ENCODE results near the gene CAMSAP1.

Gene CAMSAP1

DNA sequence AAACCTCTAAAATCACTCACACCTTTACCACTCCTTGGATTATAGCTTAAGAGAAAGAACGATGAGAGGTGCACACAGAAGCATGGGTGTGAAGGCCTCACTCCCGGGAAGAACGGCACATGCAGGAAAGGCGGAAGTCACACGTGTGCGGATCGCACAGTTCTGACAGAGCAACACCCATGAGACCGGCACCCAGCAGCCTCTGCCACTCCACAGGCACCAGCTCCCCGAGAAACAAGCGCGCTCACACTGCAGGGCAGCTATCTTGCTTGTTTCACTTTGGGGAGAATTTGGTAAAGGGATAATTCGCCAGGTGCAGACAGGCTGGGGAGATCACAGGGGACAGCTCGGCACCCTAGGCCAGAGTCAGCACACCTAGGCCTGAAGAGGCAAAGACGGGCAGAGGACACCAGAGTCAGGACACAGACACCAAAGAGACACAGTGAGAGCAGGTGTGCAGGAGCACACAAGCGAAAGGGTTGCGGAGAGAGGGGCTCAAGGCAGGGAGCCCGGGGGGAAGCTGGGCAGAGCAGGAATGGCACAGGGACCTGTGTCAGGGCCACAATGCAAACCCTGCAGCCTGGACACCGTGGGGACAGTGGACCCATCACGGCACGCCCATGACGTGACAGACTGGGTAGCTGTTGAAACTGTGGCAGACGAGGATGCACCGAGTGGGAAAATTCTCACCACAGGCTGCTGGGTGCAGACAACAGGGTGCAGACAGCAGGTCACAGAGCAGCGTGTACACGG, 81.7 kb downstream of the CAMSAP1 start:
- TF ChIP-seq, protein P1, sequence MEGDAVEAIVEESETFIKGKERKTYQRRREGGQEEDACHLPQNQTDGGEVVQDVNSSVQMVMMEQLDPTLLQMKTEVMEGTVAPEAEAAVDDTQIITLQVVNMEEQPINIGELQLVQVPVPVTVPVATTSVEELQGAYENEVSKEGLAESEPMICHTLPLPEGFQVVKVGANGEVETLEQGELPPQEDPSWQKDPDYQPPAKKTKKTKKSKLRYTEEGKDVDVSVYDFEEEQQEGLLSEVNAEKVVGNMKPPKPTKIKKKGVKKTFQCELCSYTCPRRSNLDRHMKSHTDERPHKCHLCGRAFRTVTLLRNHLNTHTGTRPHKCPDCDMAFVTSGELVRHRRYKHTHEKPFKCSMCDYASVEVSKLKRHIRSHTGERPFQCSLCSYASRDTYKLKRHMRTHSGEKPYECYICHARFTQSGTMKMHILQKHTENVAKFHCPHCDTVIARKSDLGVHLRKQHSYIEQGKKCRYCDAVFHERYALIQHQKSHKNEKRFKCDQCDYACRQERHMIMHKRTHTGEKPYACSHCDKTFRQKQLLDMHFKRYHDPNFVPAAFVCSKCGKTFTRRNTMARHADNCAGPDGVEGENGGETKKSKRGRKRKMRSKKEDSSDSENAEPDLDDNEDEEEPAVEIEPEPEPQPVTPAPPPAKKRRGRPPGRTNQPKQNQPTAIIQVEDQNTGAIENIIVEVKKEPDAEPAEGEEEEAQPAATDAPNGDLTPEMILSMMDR (conservative IDR thresholded peaks at IDR 0.05; ENCODE audit: low read depth) = no peak
- ChIA-PET CTCF (interaction anchor here (0.6 kb wide), 1 partner anchor 191 kb away, joined by 5 read pairs; no protein-coding TSS in a partner anchor), POLR2A (ENCODE audit: low non-redundant PET) (no interaction called here)
- DNase-seq (ENCODE audit: low spot score) = no peak
- no peak overlapping the region for H3K27ac ChIP-seq

DNA sequence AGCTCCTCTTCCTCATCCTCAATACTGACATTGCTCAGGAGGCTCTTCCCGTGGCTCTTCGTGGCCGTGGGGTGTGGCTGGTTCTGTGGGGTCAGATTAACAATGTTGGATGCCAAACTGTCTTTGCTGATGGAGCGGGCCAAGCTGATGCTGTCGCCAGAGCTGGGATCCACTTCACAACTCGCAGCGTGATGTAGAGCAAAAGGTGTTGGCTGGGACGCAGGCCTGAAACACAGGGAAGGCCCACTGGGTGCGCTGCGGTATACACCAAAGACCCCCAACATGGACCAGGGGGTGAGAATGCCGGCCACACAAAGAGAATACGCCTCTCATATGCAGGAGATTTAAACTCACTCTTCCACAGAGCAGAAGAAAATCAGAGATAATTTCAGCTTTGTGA, 84.3 kb downstream of the CAMSAP1 start:
- DNase-seq (ENCODE audit: low spot score) = no peak
- TF ChIP-seq, protein P1 (conservative IDR thresholded peaks at IDR 0.05; ENCODE audit: low read depth) = no peak
- H3K27ac ChIP-seq = no peak overlapping the region
- ChIA-PET CTCF (no interaction called here), POLR2A (ENCODE audit: low non-redundant PET) (no interaction called here)

DNA sequence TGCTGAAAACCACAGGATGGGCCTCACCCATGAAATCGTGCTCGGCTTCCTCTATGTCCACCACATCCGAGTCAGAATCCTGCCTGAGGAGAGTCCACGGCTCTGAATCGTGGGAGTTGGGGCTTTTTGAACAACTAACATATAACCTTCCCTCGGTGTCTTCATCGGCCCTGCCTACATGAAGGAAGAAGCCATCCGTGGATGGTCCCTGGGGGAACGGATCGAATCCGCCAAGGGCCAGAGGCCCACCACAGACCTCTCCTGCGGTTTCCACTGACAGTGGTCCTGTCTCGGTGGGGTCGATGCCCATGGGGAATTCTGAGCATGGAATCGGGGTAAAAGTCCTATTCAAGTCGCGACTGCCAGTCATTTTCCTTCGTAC, 85.0 kb downstream of the CAMSAP1 start:
- CTCF ChIA-PET = interaction anchor here (1.1 kb wide), 1 partner anchor 25 kb away, joined by 4 read pairs; no protein-coding TSS in a partner anchor
- TF ChIP-seq, protein P1 (conservative IDR thresholded peaks at IDR 0.05; ENCODE audit: low read depth) = no peak
- POLR2A ChIA-PET (ENCODE audit: low non-redundant PET) = no interaction called here
- no peak overlapping the region for H3K27ac ChIP-seq
- no peak for DNase-seq (ENCODE audit: low spot score)

DNA sequence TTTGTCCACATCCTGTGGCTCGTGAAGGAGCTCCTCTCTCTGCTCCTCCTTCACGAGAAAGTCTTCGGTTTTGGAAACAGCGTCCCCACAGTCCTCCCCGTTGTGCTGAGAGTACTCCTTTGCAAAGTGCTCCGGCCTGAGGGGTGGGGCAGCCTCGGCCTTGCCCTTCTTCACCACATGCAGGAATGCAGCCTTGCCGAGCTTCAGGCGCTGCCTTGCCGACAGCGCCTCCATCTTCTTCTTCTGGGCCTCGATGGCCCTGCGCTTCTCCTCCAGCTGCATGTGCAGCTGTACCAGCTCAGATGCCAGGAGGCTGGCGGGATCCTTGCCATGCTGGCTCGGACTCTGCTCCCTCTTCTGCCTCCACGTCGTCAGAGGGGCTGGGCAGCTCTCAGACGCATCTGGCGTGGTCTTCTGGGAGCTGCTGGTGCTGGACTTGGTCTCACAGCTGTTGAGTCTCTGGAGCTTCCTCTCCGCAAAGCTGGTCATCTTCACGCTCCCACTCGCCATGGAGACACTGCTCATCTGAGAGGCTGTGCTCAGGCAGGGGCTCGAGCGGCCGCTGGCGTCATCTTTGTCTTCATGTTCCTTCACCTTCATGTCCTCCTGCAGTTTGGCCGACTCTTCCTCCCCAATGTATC, 85.5 kb downstream of the CAMSAP1 start:
- POLR2A ChIA-PET (ENCODE audit: low non-redundant PET) = no interaction called here
- CTCF ChIA-PET = interaction anchor here (1.1 kb wide), 1 partner anchor 24 kb away, joined by 4 read pairs; no protein-coding TSS in a partner anchor
- no peak overlapping the region for H3K27ac ChIP-seq
- TF ChIP-seq, protein P1 (conservative IDR thresholded peaks at IDR 0.05; ENCODE audit: low read depth) = no peak
- DNase-seq (ENCODE audit: low spot score) = no peak

DNA sequence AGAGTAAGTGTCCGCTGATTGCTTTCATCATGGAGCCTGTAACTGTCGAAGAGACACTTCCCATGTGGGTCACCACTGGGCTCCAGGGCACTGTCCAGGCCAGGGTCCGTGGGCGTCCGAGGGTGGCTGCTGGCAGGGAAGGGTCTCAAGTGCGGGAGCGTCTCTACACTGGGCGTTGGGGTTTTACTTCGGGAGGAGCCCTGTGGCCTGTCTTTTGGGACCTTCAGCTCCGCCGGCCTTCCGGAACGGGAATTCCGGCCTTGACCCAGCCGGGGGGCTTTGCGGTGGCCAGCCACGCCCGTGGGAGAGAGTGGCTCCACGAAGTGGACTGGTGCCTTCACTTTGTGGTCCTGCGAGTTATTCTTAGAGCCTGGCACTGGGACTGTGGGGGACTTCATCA, 86.2 kb downstream of the CAMSAP1 start:
- TF ChIP-seq, protein P1 (conservative IDR thresholded peaks at IDR 0.05; ENCODE audit: low read depth) = no peak
- ChIA-PET CTCF (interaction anchor here (1.1 kb wide), 1 partner anchor 24 kb away, joined by 4 read pairs; no protein-coding TSS in a partner anchor), POLR2A (ENCODE audit: low non-redundant PET) (no interaction called here)
- no peak for DNase-seq (ENCODE audit: low spot score)
- no peak overlapping the region for H3K27ac ChIP-seq

DNA sequence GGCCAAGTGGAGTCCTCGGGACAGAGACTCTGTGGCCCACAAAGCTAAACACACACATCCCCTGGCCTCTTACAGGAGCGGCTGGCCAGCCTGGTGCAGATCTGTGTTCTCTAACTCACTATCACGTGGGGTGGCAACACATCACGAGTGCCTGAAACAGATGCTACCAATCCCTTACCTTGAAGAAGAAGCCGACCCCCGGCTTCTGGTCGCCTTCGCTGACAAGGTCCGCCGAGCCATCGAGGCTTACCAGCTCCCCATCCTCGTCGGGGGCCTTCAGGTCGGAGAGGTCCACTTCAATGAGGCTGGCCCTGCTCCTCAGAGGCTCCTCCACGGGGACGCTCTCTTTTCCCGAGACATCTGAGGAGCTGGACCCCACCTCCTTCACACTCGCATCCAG, 86.7 kb downstream of the CAMSAP1 start:
- ChIA-PET CTCF (no interaction called here), POLR2A (ENCODE audit: low non-redundant PET) (no interaction called here)
- no peak for DNase-seq (ENCODE audit: low spot score)
- TF ChIP-seq, protein P1 (conservative IDR thresholded peaks at IDR 0.05; ENCODE audit: low read depth) = no peak
- no peak overlapping the region for H3K27ac ChIP-seq
